DOHH2 (cell line): ENCODE data around the gene NFKBIE.

ENCODE experiments used
- EZH2phosphoT487 ChIP-seq: fragments of 200-600 bp; sonication (generic); IDR thresholded peaks from 2 replicates; pipeline ENCODE4 v1.6.1; 2017; ENCODE audit warnings: borderline replicate concordance, mild to moderate bottlenecking, antibody characterized with exemption, low read length, moderate library complexity, mixed read lengths
- TF ChIP-seq, protein P1 (sequence below): fragments of 200-600 bp; sonication (generic); IDR thresholded peaks from one replicate; pipeline ENCODE4 v1.5.1; 2014; ENCODE audit warnings: antibody characterized with exemption, mild to moderate bottlenecking, low read depth, low read length; ENCODE audit not compliant: poor library complexity, severe bottlenecking

DNA sequence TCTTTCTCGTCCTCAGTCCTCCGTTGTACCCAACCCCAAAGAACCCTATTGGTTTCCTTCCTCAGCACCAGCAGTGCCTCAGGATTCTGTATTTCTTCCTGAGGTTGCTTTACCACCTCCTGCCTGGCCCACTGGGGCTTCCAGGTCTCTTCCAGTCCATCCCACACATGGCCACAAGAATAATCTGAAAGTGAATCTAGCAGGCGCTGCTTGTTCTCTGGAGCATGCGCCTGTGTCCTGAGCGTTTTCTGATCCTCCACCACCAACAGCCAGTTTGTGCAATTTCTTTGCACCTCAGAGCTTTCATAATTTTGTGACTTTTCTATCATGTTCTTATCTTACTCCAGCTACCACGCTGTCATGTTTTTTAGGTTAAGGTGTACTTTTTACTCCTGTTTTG, 30.1 kb downstream of the NFKBIE start:
- TF ChIP-seq EZH2phosphoT487: no peak
- TF ChIP-seq, protein P1, sequence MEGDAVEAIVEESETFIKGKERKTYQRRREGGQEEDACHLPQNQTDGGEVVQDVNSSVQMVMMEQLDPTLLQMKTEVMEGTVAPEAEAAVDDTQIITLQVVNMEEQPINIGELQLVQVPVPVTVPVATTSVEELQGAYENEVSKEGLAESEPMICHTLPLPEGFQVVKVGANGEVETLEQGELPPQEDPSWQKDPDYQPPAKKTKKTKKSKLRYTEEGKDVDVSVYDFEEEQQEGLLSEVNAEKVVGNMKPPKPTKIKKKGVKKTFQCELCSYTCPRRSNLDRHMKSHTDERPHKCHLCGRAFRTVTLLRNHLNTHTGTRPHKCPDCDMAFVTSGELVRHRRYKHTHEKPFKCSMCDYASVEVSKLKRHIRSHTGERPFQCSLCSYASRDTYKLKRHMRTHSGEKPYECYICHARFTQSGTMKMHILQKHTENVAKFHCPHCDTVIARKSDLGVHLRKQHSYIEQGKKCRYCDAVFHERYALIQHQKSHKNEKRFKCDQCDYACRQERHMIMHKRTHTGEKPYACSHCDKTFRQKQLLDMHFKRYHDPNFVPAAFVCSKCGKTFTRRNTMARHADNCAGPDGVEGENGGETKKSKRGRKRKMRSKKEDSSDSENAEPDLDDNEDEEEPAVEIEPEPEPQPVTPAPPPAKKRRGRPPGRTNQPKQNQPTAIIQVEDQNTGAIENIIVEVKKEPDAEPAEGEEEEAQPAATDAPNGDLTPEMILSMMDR: no peak
